HG02610 (cell line): Measurements from ENCODE around the gene FBLN7.
"Not testable (repeated sequence)": the region's sequence is repeated elsewhere in the genome, so short reads cannot be mapped to it uniquely, and the experiment has no call there.

Source experiments
- ATAC-seq: cut with Tn5 transposase; IDR thresholded peaks from one replicate; pipeline ENCODE4 v1.9.1; 2021; ENCODE audit warnings: mild to moderate bottlenecking, moderate library complexity; ENCODE audit not compliant: unreplicated experiment

FBLN7 gene, protein sequence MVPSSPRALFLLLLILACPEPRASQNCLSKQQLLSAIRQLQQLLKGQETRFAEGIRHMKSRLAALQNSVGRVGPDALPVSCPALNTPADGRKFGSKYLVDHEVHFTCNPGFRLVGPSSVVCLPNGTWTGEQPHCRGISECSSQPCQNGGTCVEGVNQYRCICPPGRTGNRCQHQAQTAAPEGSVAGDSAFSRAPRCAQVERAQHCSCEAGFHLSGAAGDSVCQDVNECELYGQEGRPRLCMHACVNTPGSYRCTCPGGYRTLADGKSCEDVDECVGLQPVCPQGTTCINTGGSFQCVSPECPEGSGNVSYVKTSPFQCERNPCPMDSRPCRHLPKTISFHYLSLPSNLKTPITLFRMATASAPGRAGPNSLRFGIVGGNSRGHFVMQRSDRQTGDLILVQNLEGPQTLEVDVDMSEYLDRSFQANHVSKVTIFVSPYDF

DNA sequence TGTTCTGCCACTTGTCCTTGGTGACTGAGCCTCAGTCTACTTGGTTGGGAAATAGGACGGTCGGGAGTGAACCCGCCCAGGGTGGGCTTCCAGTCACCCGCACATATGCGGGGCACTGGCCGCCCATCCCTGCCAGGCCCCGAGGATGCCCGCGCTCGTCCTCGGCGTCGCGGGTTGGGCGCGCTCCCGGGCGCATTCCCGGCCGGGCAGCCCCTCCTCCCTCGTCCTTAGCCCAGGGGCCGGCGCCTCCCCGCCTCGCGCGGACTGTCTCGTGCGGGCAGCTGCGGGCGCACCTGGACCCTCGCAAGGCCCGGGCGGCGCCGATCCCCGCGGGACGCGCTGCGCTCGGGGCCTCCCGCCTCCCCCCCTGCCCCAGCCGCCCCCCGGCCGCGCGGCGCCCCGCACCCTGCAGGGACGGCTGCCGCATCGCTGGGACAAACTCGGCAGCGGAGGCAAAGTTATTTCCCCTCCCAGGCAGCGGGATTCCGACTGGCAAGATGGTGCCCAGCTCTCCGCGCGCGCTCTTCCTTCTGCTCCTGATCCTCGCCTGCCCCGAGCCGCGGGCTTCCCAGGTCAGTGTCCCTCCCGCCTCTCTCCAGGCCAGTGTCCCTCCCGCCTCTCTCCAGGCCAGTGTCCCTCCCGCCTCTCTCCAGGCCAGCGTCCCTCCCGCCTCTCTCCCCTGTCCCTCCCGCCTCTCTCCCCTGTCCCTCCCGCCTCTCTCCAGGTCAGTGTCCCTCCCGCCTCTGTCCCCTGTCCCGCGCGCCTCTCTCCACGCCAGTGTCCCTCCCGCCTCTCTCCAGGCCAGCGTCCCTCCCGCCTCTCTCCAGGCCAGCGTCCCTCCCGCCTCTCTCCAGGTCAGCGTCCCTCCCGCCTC, at the start of gene FBLN7:
TSS of gene FBLN7 (plus strand) at position 227 of the 874 bp plus-strand sequence. CDS start at position 498, 271 bp downstream.
- no peak for ATAC-seq

DNA sequence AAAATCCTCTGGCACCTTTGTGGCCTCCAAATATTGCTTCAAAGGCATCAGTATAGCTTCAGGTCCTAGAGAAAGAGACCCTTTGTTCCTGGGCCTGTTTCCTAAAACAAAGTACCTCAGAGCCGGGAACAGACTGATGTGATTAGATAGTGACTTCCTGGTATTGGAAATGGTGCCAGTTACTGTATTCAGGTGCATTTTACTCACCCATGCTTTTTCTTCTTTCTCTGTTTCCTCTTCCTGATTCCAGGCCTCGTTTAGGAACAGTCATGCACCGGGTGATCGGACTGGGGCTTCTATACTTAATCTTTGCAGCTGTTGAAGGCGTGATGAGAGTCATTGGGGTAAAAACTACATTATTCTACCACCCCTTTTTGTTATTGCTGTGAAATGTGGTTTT, 48.8 kb upstream of the FBLN7 start:
- no peak for ATAC-seq

DNA sequence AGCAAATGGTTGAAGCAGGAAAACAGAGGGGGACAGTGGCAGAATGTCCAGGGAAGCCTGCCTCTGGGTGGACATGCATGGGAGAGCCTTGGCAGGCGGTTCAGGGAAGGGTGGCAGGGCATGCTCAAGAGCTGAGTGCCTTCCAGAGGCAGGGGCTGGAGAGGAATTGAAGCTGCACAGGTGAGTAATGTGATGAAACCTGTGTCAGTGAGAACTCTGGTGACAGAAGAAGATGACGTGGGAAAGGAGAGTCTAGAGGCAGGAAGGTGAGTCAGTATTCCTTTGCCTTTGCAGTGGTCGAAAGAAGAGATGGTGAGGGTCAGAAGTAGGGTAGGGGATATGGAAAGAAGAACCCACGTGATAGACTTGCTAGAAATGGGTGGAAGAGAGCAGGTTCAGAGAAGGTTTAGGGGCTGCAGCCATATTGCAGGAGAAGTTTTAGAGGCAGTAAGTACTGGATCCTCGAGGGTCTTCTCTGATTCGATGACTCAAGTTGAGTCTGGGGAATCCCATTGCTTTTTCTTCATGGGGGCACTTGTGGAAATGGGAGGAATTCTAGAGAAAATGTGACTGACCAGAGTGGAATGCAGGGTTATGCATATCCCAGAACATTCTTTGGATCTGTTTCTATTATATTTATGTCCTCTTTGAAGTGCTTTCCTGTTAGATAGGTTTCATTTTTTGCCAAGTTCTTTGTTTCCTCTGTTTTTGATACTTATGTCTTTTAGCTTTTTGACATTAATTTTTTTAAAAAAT, 45.7 kb upstream of the FBLN7 start:
- ATAC-seq, result no peak

DNA sequence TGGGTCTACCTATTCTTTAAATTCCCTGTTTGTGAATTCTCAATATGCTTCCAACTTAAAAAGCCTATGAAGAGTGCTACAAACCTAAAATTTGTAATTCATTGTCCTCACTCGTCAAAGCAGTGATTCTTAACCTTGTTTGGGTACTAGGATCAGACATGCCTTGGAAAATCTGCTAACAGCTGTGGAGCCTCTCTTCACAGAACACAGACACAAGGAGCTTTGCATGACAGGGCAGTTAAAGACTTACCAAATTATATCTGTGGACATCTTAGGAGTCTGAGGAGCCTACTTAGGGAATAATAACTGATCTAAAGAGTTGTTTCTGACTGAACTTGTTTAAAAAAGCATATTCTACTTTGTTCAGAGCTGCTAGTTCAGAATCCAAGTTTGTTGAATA, 45.0 kb upstream of the FBLN7 start:
- ATAC-seq, result no peak

DNA sequence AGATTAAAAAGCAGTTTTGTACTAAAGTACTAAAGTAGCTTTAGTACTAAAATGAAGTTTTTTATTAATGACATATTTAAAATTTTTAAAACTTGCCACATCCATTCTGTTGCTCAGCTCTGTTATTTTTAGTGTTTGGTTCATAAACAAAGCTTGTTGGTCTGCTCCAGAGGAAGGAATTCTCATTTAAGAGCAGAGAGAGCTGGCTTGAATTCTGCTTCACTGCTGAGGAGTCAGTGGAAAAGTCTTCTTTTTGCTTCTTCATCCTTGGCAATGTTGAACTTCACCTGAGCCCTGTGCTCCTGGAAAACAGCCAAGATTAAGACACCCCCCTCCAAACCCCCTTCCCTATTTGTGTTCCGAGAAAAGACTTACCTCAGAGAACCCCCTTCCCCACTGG, 42.5 kb upstream of the FBLN7 start:
- no peak for ATAC-seq

DNA sequence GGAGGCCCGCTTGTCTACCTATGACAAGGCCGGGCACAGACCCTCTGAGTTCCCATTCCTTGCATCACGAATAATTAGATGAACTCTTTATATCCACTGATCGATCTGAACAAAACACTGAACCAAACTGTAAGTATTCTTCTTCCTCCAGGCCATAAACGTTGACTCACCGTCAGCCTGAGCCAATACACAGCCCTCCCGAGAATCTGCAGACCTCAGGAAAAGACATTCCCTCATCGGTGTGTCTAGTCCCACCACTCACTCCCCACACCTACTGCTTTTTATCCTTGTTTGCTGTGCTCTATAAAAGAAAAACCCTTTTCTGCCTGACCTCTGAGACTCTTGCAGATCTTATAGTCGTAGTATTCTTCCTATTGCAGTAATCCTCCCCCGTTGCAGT, 42.1 kb upstream of the FBLN7 start:
- ATAC-seq, result no peak

DNA sequence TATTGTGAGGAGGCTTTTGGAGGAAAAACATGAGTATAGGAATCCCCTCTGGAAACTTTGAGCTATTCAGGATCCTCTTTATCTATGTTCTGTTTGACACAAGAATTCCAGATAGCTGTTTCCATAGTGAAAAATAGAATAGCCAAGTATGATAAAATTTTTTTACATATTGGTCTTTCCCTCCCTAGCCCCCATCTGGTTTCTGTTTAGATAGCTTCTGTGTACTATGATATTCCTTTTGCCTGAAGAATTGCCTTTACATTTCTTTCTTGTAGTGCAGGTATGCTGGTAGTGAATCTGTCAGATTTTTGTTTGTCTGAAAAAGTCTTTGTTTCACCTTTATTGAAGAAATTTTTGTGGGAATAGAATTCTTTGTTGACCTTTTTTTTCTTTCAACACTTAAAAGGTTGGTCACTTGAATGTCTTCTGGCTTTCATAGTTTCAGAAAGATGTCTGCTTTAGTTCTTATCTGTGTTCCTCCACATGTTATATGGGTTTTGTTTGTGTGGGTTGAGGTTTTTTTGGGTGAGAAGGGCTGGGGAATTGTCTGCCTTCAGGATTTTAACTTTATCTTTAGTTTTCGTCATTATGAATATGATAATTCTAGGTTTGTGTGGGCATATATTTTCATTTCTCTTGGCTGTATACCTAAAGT, 29.9 kb upstream of the FBLN7 start:
- ATAC-seq, result no peak

DNA sequence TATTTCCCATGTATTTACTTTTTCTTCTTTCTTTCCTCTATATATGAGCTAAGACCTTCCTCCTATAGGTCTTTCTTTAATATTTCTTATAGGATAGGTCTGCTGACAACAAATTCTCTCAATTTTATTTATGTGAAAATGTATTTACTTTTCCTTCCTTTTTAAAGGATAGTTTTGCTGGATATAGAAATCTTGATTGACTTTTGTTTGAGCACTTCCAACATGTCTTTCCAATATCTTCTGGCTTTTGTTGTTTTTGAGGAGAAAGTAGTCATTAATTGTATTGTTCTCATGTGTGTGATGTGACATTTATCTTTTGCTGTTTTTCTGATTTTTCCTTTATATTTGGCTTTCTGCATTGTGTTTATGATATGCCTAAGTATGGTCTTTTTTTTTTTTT, 28.9 kb upstream of the FBLN7 start:
- ATAC-seq, result no peak

DNA sequence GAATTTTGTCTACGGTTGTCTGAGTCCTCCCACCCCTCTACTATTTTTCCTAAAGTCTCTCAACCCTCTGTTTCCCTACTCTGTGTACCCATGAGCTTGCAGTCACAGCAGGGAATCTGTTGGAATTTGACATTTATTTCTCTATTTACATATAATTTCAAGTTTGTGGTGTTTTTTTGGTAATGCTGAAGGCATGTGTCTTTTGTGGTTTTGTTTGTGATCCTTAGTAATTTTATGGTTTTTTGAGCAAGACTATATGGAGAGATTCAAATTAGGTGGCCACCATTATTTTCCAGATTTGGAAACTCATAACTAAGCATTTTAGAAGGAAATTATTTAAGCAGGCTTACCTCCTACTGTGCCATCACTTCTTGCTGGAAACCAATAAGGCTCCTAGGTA, 27.2 kb upstream of the FBLN7 start:
- ATAC-seq, result no peak

DNA sequence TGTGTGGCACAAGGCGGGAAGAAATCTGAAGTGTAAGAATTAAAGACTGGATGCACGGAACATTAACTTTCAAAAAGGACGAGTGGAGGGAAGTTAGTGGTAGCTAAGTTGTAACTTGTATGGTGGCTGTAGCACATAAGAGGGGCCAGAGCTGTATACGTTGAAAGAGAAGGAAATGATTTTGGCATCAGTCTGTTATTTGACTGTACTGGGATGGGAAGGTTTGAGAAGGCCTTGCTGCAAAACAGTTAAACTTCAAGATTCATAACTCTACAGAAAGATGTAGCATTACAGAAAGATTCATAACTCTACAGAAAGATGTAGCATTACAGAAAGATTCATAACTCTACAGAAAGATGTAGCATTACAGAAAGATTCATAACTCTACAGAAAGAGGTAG, 24.8 kb upstream of the FBLN7 start:
- ATAC-seq, result not testable (repeated sequence)

DNA sequence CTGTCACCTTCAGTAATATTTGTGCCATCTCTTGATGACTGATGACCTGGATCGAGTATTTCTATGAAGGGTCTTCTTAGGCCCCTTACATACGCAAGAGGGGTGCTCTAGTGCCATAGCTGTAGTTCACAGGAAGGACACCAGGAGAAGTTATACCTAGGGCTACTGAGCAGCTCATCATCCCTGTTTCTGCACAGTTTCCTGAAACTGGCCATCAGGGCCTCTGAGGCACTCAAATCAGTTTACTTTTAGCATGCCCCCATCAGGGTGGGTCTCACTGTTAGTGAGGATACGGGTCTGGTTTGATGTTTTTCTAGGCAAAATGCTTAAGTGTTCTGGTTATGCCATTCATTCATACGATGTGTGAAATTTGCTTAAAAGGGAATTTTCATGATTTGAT, 20.0 kb upstream of the FBLN7 start:
- ATAC-seq, result no peak

DNA sequence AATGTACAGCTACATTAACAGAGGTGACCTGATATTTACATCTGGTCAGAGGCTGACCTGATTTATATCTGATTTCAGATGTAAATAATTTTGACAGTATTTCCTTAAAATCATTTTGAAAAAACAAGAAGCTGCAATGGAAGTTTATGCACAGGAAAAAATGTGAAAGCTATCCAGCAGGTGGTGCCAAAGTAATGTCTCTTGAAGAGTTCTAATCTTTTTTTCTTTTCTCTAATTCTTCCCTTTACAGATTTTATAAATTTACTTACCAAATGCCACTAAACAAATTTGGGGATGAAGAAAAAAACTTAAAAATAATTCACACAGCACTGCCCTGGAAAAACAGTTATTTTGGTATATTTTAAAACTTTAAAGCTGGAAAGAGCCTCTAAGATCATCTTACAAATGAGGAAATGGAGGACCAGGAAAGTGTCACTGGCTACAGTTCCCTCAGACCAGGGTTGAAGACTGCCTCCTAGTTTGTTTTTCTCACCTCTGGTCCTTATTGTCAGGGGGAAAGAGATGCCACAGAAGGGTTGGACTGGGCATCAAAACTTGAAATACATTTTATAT, 16.4 kb upstream of the FBLN7 start:
- ATAC-seq, result no peak

DNA sequence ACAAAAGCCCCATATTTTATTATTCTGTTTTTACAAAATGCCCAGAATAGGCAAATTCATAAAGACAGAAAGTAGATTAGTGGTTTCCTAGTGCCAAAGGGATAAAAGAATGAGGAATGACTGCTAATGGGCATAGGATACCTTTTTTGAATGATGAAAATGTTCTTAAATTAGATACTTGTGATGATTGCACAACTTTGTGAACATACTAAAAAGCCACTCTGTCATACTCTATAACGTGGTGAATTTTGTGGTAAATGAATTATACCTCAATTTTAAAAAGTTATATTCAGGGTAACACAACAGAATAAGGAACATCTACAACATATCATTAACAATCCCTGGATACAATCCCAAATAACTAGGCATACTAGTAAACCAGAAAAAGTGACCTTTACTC, 9.1 kb upstream of the FBLN7 start:
- ATAC-seq, result no peak

DNA sequence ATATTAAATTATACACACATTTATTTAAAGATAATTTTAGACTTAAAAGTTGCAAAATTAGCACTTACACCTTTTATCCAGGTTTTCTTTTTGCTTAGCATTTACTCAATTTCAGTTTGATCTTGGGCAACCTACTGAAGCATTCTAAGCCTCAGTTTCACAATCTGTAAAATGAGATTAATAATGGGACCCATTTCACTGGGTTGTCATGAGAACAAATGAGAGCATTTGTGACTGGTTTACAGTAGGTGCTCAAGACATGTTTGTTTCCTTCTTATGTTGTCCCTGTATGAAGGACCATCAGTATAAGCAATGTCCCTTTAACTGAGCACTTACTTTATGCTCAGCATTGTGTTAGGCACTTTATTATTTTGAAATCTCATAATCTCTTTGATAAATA, 4.8 kb upstream of the FBLN7 start:
- ATAC-seq, result no peak

DNA sequence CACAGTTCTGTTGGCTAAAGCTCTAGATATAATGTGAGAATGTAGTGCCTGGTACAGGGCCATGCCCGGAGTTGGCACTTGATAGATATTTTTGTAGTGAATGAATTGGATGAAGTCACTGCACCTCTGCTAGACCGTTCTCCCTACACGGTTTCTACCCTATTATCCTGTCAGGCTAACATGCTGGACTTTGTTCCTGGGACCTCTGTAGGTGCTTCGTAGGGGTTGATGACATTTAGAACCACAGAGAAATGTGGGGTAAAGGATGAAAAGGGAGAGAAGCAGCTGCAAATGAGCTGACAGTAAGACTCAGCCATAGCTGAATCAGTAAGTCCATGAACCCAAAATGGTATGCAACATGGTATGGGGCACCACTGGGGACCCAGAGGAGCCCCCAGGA, 4.1 kb upstream of the FBLN7 start:
- no peak for ATAC-seq

DNA sequence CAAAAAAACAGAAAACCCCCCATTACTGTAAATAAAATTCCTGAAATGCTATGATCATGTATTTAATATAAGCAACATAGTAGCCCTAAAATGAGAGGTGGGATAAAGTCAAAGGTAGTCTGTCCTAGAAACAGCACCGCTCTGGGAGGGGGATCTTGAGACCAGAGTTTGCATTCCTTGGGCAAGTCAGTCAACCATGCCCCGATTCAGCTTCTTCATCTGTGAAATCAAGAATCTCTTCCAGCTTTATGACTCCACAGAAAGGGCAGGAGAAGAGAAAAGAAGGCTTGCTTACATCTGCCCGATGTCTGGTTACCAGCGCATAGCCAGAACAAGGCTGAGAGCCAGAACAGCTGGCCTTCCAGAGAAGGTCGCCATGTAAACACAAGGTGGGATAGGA, 2.1 kb upstream of the FBLN7 start:
- no peak for ATAC-seq

DNA sequence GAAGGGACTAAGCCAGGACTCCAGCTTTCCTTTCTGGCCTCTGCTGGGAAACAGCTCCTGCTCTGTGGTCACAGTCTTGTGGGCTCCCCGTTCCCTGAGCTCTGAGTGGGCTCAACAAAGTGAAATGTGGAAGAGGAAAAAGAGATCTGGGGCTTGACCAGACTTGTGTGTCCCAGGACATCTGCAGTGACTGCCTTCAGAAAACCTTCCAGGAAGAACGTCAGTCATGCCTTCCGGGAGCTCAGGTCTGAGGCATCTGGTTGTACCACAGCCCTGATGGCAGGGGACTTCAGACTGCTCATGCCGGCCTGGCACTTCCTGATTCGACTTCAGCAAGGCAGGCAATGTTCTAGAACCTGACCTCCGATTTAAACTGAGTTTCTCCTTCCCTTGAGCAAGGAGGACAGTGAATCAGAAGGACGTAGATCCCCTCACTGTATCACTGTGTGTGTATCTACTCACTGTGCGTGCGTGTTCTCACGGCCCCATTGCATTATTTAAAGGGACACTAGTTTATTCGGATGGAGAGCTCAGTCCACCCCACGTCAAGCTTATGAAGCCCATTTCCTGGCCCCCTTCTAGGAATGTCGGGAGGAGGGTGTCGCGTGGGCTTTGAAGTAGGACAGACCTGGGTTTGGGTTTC, 548 bp upstream of the FBLN7 start:
- ATAC-seq, result no peak

DNA sequence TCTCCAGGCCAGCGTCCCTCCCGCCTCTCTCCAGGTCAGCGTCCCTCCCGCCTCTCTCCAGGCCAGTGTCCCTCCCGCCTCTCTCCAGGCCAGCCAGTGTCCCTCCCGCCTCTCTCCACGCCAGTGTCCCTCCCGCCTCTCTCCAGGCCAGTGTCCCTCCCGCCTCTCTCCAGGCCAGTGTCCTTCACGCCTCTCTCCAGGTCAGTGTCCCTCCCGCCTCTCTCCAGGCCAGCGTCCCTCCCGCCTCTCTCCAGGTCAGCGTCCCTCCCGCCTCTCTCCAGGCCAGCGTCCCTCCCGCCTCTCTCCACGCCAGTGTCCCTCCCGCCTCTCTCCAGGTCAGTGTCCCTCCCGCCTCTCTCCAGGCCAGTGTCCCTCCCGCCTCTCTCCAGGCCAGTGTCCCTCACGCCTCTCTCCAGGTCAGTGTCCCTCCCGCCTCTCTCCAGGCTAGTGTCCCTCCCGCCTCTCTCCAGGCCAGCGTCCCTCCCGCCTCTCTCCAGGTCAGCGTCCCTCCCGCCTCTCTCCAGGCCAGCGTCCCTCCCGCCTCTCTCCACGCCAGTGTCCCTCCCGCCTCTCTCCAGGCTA, 939 bp downstream of the FBLN7 start:
- ATAC-seq, result not testable (repeated sequence)

DNA sequence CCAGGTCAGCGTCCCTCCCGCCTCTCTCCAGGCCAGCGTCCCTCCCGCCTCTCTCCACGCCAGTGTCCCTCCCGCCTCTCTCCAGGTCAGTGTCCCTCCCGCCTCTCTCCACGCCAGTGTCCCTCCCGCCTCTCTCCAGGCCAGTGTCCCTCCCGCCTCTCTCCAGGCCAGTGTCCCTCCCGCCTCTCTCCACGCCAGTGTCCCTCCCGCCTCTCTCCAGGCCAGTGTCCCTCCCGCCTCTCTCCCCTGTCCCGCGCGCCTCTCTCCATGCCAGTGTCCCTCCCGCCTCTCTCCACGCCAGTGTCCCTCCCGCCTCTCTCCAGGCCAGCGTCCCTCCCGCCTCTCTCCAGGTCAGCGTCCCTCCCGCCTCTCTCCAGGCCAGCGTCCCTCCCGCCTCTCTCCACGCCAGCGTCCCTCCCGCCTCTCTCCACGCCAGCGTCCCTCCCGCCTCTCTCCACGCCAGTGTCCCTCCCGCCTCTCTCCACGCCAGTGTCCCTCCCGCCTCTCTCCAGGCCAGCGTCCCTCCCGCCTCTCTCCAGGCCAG, 1.5 kb downstream of the FBLN7 start:
- ATAC-seq, result not testable (repeated sequence)
